HG02623 (cell line): ENCODE measurements around the gene RNF148.
"Not testable (repeated sequence)": the region's sequence is repeated elsewhere in the genome, so short reads cannot be mapped to it uniquely, and the experiment has no call there.

Experiments
- ATAC-seq: cut with Tn5 transposase; IDR thresholded peaks from one replicate; pipeline ENCODE4 v1.9.1; 2021; ENCODE audit warnings: moderate library complexity; ENCODE audit not compliant: unreplicated experiment

RNF148 gene

DNA sequence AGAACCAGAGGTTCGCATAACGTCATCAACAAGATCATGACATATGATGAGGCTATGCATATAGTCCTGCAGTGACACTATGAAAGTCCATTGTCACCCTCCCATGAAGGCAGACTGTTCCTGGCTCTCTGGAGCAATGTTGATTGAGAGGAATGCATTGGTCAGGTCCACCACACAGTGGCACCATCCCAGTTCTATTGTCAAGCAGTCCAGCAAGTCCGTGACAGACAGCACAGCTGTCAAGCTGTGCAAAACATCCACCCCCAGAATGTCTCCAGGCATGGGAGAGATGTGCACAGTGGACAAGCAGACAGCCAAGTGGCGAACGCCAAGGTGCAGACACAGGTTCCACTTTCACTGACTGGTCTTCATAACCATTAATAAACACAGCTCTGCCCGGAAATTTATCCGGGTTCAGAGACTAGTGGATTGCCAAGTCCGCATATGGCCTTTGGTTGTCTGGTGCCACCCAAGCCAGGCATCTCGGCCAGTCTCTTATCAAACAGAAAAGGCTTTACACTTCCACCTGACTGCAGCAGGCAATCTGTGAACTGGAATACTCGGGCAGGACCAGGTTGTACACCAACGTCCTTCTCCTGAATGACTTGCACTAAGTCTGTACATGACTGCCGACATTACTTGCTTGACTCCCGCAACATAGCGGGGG lies 11.0 kb downstream of the RNF148 start:
- ATAC-seq, result no peak

DNA sequence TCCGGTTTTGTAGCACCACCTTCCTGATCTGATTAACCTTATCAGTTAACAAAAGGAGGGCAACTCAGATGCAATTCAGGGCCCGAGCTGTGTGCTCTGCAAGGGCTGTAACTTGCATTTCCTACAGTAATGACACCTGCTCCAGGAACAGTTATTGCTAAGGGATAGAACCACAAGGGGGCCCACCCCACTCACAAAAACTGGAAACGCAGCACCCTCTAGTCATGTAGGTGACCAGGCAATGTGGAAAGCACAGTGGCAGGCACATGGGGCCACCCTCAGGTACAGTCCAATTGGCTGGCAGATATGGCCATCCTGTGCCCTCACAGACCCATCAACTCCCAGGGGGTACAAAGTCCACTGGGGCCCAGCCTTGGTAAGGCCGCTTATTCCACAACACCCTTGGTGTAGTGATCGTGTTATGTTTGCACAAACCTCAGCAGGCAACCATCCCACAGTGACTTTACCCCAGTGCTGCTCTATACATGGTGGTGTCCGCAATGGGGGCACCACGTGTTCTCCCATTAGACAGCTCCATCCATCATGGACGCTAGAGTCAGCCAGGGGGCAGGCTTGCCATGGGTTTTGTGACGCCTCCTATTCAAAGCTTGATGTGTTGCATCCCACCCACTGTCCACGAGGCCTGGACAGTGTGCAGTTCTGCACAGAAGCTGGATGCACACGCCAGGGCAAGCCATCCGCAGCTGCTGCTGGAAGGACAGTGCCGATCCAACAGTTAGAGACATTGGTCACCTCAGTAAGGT lies 13.2 kb downstream of the RNF148 start:
- ATAC-seq, result no peak

DNA sequence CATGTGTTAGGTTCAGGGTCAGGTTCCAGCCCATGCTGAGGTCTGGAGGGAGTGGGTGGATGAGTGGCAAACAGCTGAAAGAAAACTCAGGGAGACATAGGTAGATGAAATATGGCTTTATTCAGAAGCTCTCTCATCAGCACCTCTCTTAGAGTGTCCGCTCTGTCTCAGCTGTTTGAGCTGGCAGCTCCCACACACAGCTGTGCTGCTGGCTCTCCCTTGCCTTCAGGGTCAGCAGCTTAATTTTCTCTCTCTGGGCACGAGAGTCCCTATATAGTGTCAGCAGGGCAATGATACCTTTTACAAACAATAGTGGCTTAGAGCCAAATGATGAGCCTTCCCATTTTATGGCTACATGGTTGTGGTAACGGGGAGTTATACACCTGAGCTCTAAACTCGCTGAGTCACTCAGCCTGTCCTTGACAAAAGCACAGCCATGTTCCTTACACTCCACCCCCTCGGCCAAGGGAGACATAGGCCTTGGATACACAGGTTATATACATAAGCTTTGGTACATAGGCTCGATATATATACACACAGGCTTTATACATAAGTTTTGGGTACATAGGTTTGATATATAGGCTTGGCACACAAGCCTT lies 14.2 kb downstream of the RNF148 start:
- ATAC-seq, result no peak

DNA sequence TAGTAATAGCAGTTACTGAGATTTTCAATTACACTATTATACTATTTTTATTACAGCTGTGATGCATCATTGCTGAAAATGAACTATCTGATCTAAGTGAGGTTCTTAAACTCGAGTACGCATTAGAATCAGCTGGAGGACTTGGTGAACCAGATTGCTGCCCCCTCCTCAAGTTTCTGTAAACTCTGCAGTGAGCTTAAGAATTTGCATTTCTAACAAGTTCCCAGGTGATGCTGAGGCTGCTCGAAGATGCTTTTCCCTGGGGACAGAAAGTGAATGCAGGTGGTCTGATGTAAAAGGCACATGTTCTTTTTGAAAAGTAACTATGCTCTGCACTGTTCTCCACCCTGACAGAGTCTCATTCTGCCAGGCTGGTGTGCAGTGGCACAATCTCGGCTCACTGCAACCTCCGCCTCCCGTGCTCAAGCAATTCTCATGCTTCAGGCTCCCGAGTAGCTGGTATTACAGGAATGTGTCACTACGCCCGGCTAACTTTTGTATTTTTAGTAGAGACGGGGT lies 16.3 kb downstream of the RNF148 start:
- no peak for ATAC-seq

DNA sequence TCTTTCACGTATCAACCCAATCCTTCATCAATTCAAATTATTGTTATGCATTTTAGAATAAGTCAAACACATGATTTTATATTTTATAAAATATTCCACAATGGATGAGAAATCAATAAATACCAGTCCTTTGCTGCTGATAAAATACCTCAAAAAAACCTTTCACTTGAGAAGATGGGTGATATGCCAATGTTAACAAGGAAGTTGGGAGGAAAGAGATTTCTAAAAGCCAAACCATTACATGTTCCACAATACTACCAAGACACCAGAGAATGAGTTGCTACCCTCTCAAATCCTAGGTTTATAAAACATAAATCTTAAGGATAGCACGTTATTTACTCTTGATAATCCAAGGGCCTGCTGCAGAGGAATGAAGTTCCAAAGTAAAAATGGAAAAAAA lies 18.2 kb downstream of the RNF148 start:
- no peak for ATAC-seq

- no peak for ATAC-seq
Measured at GRCh38 chr7:122682815-122683550, 19.7 kb downstream of the RNF148 start.

- ATAC-seq, result not testable (repeated sequence)
Measured at GRCh38 chr7:122681186-122681585, 21.5 kb downstream of the RNF148 start.

- no peak for ATAC-seq
Measured at GRCh38 chr7:122679813-122680212, 22.9 kb downstream of the RNF148 start.

- not testable (repeated sequence) for ATAC-seq
Measured at GRCh38 chr7:122679269-122679709, 23.4 kb downstream of the RNF148 start.

DNA sequence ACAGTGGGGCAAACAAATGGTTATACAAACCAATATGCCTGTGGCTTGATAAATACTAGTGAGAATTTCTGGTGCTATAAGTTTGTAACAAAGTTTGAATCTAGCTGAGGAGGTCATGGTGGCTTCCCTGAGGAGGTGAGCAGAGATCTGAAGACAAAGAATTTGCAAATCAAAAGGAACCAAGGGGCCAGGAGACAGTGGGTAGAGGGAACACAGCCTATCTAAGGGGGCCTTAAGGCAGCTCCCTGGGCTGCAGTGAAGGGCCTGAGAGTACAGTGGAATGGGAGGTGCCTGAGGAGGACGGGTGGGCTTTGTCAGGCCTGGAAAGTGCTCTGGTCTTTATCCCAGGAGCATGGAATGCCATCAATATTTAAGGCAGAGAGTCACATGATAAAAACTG lies 25.6 kb downstream of the RNF148 start:
- ATAC-seq, result no peak

GRCh38 chr7:122676466-122676865 lies 26.3 kb downstream of the RNF148 start:
- no peak for ATAC-seq

- no peak for ATAC-seq
Measured at GRCh38 chr7:122675621-122676020, 27.1 kb downstream of the RNF148 start.

DNA sequence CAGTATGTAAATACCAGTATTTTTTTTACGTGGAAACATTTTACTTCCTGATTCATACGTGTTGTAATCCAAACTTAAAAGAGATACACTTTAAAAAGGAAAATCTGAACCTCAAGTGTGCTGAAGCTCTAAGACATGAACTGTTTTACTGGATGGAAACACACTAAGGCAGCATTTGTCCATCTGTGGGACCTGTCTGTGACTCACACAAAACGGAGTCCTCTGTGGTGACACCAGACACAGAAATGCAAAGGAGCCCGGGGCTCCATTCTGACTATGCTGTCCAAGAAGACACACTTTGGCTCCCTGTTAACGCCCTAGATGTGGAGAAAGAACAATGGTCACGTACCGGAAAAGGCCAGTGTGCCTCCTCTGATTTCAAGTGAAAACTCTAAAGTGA lies 27.7 kb downstream of the RNF148 start:
- no peak for ATAC-seq

- no peak for ATAC-seq
Measured at GRCh38 chr7:122674502-122674901, 28.2 kb downstream of the RNF148 start.

- ATAC-seq, result no peak
Measured at GRCh38 chr7:122673951-122674350, 28.8 kb downstream of the RNF148 start.

DNA sequence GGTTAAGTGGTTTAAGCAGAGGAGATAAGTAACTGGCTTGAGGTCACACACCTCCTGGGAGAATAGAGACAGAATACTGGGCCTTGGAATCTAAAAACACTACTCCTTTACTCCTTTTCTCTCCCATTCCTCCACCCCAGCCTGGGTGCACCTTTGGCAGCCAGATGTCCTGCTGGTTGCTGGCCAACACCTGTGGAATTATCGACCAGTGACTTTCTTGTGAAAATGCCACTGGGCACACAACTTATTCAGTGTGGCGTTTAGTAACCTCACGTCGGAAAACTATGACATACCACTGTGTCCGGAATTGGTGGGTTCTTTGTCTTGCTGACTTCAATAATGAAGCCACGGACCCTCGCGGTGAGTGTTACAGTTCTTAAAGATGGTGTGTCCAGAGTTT lies 30.2 kb downstream of the RNF148 start:
- no peak for ATAC-seq

DNA sequence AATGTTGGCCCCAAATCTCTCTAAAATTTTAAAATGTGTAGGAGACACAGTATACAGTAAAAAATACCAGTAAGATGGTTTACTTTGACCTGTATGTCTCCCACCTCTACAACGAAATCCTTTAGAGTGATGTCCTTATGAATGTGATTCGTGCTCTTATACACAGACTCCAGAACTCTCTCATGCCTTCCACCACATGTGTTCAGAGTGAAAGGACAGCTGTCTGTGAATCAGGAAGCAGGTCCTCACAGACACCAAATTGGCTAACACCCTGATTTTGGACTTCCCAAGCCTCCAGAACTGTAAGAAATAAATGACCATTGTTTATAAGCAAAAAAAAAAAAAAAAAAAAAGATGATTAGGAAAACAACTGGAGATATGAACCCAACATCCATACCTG lies 39.0 kb downstream of the RNF148 start:
- no peak for ATAC-seq

DNA sequence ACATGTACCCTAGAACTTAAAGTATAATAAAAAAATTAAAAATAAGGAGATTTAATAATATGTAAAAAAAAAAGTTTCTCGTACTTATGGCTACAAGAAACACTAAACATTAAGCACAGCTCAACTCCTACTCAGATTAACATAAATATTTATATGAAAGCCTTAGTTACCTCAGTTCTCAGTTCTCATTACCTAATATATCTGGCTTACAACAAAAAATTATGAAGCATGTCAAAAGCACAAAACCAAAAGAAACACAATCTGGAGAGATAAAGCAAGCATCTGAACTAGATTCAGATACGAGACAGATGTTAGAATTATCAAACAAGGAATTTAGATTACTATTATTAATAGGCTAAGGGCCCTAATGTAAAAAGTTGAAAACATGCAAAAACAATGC lies 43.9 kb downstream of the RNF148 start:
- ATAC-seq, result no peak

GRCh38 chr7:122653685-122654084 lies 49.0 kb downstream of the RNF148 start:
- ATAC-seq, result no peak

DNA sequence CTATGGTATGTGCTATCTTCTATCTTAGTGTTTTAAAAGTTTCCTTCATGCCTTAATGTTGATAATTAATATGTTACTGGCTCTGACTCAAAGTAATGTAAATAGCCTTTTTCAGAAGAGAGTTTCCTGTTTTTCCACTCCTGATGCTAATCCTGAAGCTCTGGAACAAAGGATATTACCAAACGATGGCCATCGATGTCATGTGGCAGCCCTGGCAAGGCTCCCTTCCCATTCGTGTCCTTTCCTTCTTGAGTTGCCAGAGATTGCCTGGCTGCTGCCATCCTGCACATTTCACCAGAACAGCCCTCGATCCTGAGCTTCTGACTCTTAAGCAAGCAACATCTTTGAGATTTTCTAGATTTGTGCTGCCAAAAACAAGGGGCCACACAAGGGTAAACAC lies 49.8 kb downstream of the RNF148 start:
- ATAC-seq, result no peak
